PC-3 (cell line): Measurements from ENCODE around the gene VDR. TPM values are rescaled to one million over a fixed set of nuclear protein-coding genes. Genes with fewer than 3 reads are reported as not detected.

Experiments used
- ATAC-seq: fragments of 200-7000 bp; cut with Tn5 transposase; 2 replicates; pipeline ENCODE4 v1.9.1; 2020; ENCODE audit warnings: mild to moderate bottlenecking, moderate library complexity
- BruUV-seq: library from RNA; stranded (reverse); fragments of 400-500 nt; replicated peaks from 2 replicates; lab custom pipeline; 2021; lab: Mats Ljungman, UMichigan
- CTCF ChIA-PET: fragments of 300-600 bp; sonication (Branson Sonifier 250); formaldehyde crosslinking; loops from one replicate; lab custom pipeline; 2022; ENCODE audit warnings: antibody characterized with exemption; lab: Charles Lee
- POLR2A ChIA-PET: fragments of 300-600 bp; sonication (Branson Sonifier 250); formaldehyde crosslinking; loops from one replicate; lab custom pipeline; 2022; ENCODE audit warnings: antibody characterized with exemption; ENCODE audit not compliant: unreplicated experiment; lab: Charles Lee
- DNase-seq: peaks from one replicate; pipeline ENCODE4 v3.0.0-alpha.2; 2015
- H2AFZ ChIP-seq: fragments of 300-600 bp; sonication (generic); 2 replicates; pipeline ENCODE4 v1.6.0; 2016; ENCODE audit warnings: antibody characterized with exemption, low read length
- H3F3A ChIP-seq: fragments of 300-600 bp; sonication (generic); one replicate; pipeline ENCODE4 v1.6.0; 2017; ENCODE audit warnings: antibody characterized with exemption, low read length, control low read depth, mild to moderate bottlenecking; ENCODE audit not compliant: unreplicated experiment
- H3K27ac ChIP-seq: fragments of 300-600 bp; sonication (generic); 2 replicates; pipeline ENCODE4 v1.5.1; 2016; ENCODE audit warnings: mild to moderate bottlenecking, low read length
- H3K27me3 ChIP-seq: fragments of 300-600 bp; sonication (generic); 2 replicates; pipeline ENCODE4 v1.6.1; 2016; ENCODE audit warnings: low read length, mixed read lengths
- H3K36me3 ChIP-seq: fragments of 300-600 bp; sonication (generic); 2 replicates; pipeline ENCODE4 v1.6.1; 2016; ENCODE audit warnings: low read depth, mixed run types, low read length, mixed read lengths
- H3K4me1 ChIP-seq: fragments of 300-600 bp; sonication (generic); 2 replicates; pipeline ENCODE4 v1.5.1; 2016; ENCODE audit warnings: low read length; ENCODE audit not compliant: insufficient read depth
- H3K4me2 ChIP-seq: fragments of 300-600 bp; sonication (generic); 2 replicates; pipeline ENCODE4 v1.6.0; 2016; ENCODE audit warnings: low read length
- H3K4me3 ChIP-seq: fragments of 300-600 bp; sonication (generic); 2 replicates; pipeline ENCODE4 v1.5.1; 2016; ENCODE audit warnings: mild to moderate bottlenecking, low read length, mixed read lengths
- H3K79me2 ChIP-seq: fragments of 300-600 bp; sonication (generic); 2 replicates; pipeline ENCODE4 v1.6.1; 2017; ENCODE audit warnings: low read length, mixed read lengths
- H3K9ac ChIP-seq: fragments of 300-600 bp; sonication (generic); 2 replicates; pipeline ENCODE4 v1.6.0; 2016; ENCODE audit warnings: mild to moderate bottlenecking, low read length
- H3K9me2 ChIP-seq: fragments of 300-600 bp; sonication (generic); replicated peaks from 2 replicates; pipeline ENCODE4 v1.6.1; 2016; ENCODE audit warnings: mixed run types, low read length, mixed read lengths
- H3K9me3 ChIP-seq: fragments of 300-600 bp; sonication (generic); 2 replicates; pipeline ENCODE4 v1.6.1; 2016; ENCODE audit warnings: low read length, mixed read lengths
- H4K20me1 ChIP-seq: fragments of 300-600 bp; sonication (generic); 2 replicates; pipeline ENCODE4 v1.6.1; 2016; ENCODE audit warnings: low read length, mixed read lengths
- EZH2 ChIP-seq: fragments of 300-600 bp; sonication (generic); IDR thresholded peaks from one replicate; pipeline ENCODE4 v1.6.1; 2017; ENCODE audit warnings: antibody characterized with exemption, mild to moderate bottlenecking, low read length; ENCODE audit not compliant: unreplicated experiment
- EZH2phosphoT487 ChIP-seq: fragments of 300-600 bp; sonication (generic); IDR thresholded peaks from 2 replicates; pipeline ENCODE4 v1.6.1; 2018; ENCODE audit warnings: mild to moderate bottlenecking, antibody characterized with exemption, low read length, borderline replicate concordance
- intact Hi-C: fragments of 100-400 bp; cut with micrococcal nuclease; formaldehyde crosslinking; loops from 2 replicates; pipeline ENCODE4 v1.9.0; 2023
- total RNA-seq: library from RNA; depleted of rRNA; stranded (reverse); fragments of >200 nt; gene quantifications from 2 replicates; pipeline ENCODE4 v1.2.3, GENCODE V29; 2014
- TF ChIP-seq, protein P1 (sequence below): fragments of 300-600 bp; sonication (generic); conservative IDR thresholded peaks from 2 replicates; pipeline ENCODE4 v1.5.1; 2017; ENCODE audit warnings: antibody characterized with exemption, low read depth, mild to moderate bottlenecking, low read length

Gene VDR
- total RNA-seq, 1 experiment from 2014 or later, result 19.9 TPM

DNA sequence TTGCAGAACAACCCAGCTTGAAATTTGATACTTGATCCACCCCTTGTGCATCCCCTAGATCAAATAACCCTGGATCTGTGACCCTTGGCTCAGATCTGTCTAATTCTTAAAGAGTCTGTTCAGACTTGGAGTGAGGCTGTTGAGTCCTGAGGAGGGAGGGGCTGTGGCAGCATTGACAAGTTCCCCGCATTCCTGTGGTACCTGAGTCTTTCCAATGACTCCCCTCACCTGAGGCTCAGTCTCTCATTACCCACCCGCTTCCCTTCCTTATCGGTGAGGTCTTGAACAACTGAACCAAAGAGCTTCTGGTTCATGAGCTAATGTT lies 69.0 kb downstream of the VDR start:
- H3K36me3 ChIP-seq, result no peaks in the 10 kb centered on the region
- intact Hi-C loops, result no loop called here
- no TSS peak for BruUV-seq
- no peak overlapping the region for H3K4me3 ChIP-seq
- no peaks in the 10 kb centered on the region for H3K79me2 ChIP-seq
- ChIA-PET CTCF (interaction anchor here (1.1 to 1.4 kb wide), 2 partner anchors 15 to 94 kb away, joined by 3 to 9 read pairs; no protein-coding TSS in a partner anchor), POLR2A (interaction anchor here (0.9 kb wide), 1 partner anchor 15 kb away, joined by 15 read pairs; no protein-coding TSS in a partner anchor)
- H3K4me2 ChIP-seq, result peak overlapping the region; percentile 45
- 0 out of 2 replicates have a peak overlapping the region, but pooled peaks have one; percentile 0 for H3K27ac ChIP-seq
- no peaks in the 10 kb centered on the region for H3K9me3 ChIP-seq
- H3K9ac ChIP-seq, result no peak overlapping the region
- no peaks in the 10 kb centered on the region for H3K9me2 ChIP-seq
- H4K20me1 ChIP-seq, result no peaks in the 10 kb centered on the region
- ATAC-seq (peak; percentile 61), DNase-seq (peak; percentile 88)
- no peak overlapping the region for H2AFZ ChIP-seq
- no peaks in the 10 kb centered on the region for H3K27me3 ChIP-seq
- H3K4me1 ChIP-seq, result peaks cover 25% of the 10 kb centered on the region
- no peaks in the 10 kb centered on the region for H3F3A ChIP-seq
- TF ChIP-seq EZH2phosphoT487 (no peak), EZH2 (no peak)
- TF ChIP-seq, protein P1, sequence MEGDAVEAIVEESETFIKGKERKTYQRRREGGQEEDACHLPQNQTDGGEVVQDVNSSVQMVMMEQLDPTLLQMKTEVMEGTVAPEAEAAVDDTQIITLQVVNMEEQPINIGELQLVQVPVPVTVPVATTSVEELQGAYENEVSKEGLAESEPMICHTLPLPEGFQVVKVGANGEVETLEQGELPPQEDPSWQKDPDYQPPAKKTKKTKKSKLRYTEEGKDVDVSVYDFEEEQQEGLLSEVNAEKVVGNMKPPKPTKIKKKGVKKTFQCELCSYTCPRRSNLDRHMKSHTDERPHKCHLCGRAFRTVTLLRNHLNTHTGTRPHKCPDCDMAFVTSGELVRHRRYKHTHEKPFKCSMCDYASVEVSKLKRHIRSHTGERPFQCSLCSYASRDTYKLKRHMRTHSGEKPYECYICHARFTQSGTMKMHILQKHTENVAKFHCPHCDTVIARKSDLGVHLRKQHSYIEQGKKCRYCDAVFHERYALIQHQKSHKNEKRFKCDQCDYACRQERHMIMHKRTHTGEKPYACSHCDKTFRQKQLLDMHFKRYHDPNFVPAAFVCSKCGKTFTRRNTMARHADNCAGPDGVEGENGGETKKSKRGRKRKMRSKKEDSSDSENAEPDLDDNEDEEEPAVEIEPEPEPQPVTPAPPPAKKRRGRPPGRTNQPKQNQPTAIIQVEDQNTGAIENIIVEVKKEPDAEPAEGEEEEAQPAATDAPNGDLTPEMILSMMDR, result no peak

DNA sequence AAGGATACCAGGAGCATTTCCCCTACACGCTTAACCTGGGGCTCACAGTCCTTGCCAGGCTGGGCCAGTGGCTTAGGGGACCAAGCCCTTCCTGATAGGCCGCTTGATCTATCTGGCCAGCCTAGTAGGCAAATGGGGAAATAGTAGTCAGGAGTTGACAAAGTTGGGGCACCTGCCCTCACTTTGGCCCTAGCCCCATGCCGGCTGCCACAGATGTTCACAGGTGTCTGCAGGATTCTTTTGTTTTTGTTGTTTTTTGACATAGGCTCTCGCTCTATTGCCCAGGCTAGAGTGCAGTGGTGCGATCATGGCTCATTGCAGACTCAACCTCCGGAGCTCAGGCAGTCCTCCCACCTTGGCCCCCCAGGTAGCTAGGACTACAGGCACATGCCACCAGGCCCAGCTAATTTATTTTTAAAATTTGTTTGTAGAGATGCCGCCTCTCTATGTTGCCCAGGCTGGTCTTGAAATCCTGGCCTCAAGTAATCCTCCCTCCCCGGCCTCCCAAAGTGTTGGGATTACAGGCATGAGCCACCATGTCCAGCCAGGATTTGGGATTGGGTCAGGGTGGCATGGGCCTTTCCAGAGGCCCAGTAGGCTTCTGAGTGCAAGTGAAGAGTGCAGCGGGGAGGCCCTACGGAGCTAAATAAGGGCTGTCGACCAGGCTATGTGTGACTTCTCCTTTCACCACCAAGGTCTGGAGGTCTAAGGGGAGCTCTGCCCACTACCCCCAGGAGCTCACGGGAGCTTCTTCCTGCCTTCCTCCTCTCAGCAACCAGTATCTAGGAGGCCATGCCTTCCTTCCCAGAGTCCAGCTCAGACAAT lies 69.6 kb downstream of the VDR start:
- Histone ChIP-seq H3K27me3 (no peaks in the 10 kb centered on the region), H3K27ac (no peak overlapping the region), H3K4me3 (no peak overlapping the region), H3F3A (no peaks in the 10 kb centered on the region), H3K4me1 (peaks cover 25% of the 10 kb centered on the region), H4K20me1 (no peaks in the 10 kb centered on the region), H3K4me2 (peak overlapping the region; percentile 45), H2AFZ (no peak overlapping the region), H3K9ac (no peak overlapping the region), H3K9me2 (no peaks in the 10 kb centered on the region), H3K36me3 (no peaks in the 10 kb centered on the region), H3K9me3 (no peaks in the 10 kb centered on the region), H3K79me2 (no peaks in the 10 kb centered on the region)
- intact Hi-C loops, result no loop called here
- TF ChIP-seq EZH2 (no peak), EZH2phosphoT487 (no peak)
- TF ChIP-seq, protein P1, result no peak
- ATAC-seq, result no peak
- CTCF ChIA-PET, result interaction anchor here (1.1 to 1.4 kb wide), 2 partner anchors 15 to 94 kb away, joined by 3 to 9 read pairs; no protein-coding TSS in a partner anchor
- no peak for DNase-seq
- POLR2A ChIA-PET, result interaction anchor here (0.9 kb wide), 1 partner anchor 15 kb away, joined by 15 read pairs; no protein-coding TSS in a partner anchor
- BruUV-seq, result no TSS peak
